ENCODE results near the gene RFX2.

RFX2 gene

GRCh38 chr19:6101991-6102390 is 8.3 kb downstream of the RFX2 start:
- no peak overlapping the region for H3K4me3 ChIP-seq (ENCODE audit: low read length)
- no peak overlapping the region; the same call in 1 of the 2 replicates for H3K9ac ChIP-seq (ENCODE audit: low read depth, low read length)
- H3K27me3 ChIP-seq (ENCODE audit: insufficient read depth, low read length): no peaks in the 10 kb centered on the region
- no peaks in the 10 kb centered on the region for H3K36me3 ChIP-seq (ENCODE audit: insufficient read depth, low read depth, low read length)
- H3K9me3 ChIP-seq (ENCODE audit: insufficient read depth, low read depth, low read length): no peaks in the 10 kb centered on the region
- H3K27ac ChIP-seq (ENCODE audit: low read length): no peak overlapping the region
- no peaks in the 10 kb centered on the region for H3K4me1 ChIP-seq (ENCODE audit: insufficient read depth, low read length)

DNA sequence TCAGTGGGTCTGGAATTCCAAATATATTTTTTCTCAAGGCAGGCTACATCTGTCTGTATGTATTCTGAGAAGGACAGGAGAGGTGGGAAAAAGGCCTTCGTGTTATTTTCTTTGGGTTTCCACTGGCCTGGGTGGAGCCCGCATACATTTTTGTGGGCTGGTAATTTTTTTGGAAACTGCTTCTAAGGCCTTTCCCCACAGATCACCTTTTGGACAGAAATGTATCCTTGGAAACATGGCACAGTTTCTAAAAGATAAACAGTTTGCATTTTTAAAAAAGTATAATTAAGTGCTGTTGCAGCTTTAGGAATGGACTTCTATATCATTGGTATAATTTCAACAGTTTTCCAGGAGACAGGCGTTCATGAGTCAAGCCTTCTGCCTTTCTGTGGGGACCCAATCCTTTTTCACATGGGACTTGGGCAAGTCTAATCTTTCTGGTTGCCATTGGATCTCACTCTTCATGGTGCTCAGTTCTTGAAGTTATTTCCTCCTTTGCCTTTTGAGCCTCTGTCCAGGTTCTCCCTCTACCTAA is 8.9 kb downstream of the RFX2 start:
- no peaks in the 10 kb centered on the region for H3K27me3 ChIP-seq (ENCODE audit: insufficient read depth, low read length)
- no peaks in the 10 kb centered on the region for H3K9me3 ChIP-seq (ENCODE audit: insufficient read depth, low read depth, low read length)
- no peaks in the 10 kb centered on the region for H3K4me1 ChIP-seq (ENCODE audit: insufficient read depth, low read length)
- no peak overlapping the region for H3K9ac ChIP-seq (ENCODE audit: low read depth, low read length)
- no peak overlapping the region for H3K27ac ChIP-seq (ENCODE audit: low read length)
- no peaks in the 10 kb centered on the region for H3K36me3 ChIP-seq (ENCODE audit: insufficient read depth, low read depth, low read length)
- H3K4me3 ChIP-seq (ENCODE audit: low read length): no peak overlapping the region

DNA sequence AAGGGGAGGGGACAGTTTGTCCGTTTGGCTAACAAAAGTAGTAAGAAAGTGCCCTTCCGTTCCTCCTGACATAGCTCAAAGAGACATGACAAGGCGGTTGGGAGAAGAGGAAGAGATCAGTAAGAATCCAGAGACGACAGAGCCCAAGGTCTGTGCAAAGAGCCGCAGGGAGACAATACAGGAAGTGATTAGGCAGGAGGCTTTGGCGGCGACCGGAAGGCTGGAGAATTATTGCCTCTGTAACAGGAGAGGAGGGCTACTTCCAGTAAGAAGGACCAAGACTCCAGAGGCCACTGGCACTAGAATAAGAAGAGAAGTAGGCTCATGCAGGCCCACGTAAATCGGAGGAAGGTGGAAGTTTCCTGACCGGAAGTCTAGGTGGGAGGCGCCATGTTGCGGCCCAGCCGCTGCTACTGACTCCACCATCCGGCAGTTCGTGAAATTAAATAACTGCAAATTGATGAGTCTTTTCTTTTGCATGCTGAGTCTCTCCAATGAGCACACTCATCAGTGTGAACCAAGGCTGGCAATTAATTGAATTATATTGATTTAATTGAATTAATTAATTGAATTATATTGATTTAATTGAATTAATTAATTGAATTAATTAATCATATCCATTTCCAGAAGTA is 9.9 kb downstream of the RFX2 start:
- H3K4me1 ChIP-seq (ENCODE audit: insufficient read depth, low read length): no peaks in the 10 kb centered on the region
- no peaks in the 10 kb centered on the region for H3K9me3 ChIP-seq (ENCODE audit: insufficient read depth, low read depth, low read length)
- H3K36me3 ChIP-seq (ENCODE audit: insufficient read depth, low read depth, low read length): no peaks in the 10 kb centered on the region
- H3K27ac ChIP-seq (ENCODE audit: low read length): no peak overlapping the region
- no peaks in the 10 kb centered on the region for H3K27me3 ChIP-seq (ENCODE audit: insufficient read depth, low read length)
- H3K9ac ChIP-seq (ENCODE audit: low read depth, low read length): no peak overlapping the region
- H3K4me3 ChIP-seq (ENCODE audit: low read length): no peak overlapping the region

DNA sequence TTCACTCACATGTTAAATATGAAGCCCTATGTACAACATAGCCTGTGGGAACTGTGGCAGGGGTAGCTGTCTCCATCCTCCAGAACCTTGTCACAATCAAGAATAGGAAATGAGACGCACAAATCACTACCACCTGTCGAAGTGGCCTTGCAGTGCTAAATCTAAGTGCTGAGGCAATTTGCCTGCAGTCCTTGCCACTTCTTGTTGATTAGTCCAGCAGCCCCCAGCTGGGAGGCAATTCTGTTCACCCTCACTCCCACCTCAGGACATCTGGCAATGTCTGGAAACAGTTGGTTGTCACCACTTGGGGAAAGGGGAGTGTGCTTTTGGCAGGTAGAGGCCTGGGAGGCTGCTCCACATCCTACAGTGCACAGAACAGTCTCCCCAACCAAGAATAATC is 10.7 kb downstream of the RFX2 start:
- H3K27ac ChIP-seq (ENCODE audit: low read length): no peak overlapping the region
- no peaks in the 10 kb centered on the region for H3K36me3 ChIP-seq (ENCODE audit: insufficient read depth, low read depth, low read length)
- H3K4me1 ChIP-seq (ENCODE audit: insufficient read depth, low read length): no peaks in the 10 kb centered on the region
- no peaks in the 10 kb centered on the region for H3K9me3 ChIP-seq (ENCODE audit: insufficient read depth, low read depth, low read length)
- no peaks in the 10 kb centered on the region for H3K27me3 ChIP-seq (ENCODE audit: insufficient read depth, low read length)
- no peak overlapping the region for H3K9ac ChIP-seq (ENCODE audit: low read depth, low read length)
- no peak overlapping the region for H3K4me3 ChIP-seq (ENCODE audit: low read length)

DNA sequence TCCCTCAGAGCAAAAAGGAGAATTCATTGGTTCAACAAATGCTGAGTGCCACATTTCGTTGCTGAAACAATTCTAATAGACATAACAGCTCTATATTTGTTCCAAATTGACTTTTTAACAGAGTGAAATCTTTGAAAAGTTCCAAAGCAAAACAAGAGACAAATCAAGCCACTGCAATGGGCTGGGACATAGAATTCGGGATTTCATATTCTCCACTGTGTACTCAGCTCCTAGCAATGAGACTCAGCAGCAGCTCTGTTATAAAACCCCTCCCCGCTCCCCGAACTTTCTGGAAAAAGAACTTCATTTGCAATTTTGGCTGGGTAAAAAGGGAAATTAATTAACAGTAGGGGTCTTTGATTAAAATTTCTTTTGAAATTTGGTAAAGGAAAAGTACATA is 11.3 kb downstream of the RFX2 start:
- H3K9me3 ChIP-seq (ENCODE audit: insufficient read depth, low read depth, low read length): no peaks in the 10 kb centered on the region
- no peaks in the 10 kb centered on the region for H3K36me3 ChIP-seq (ENCODE audit: insufficient read depth, low read depth, low read length)
- H3K27me3 ChIP-seq (ENCODE audit: insufficient read depth, low read length): peaks cover 1% of the 10 kb centered on the region; the same call in 1 of the 2 replicates
- no peak overlapping the region for H3K4me3 ChIP-seq (ENCODE audit: low read length)
- H3K4me1 ChIP-seq (ENCODE audit: insufficient read depth, low read length): no peaks in the 10 kb centered on the region
- H3K9ac ChIP-seq (ENCODE audit: low read depth, low read length): no peak overlapping the region
- no peak overlapping the region for H3K27ac ChIP-seq (ENCODE audit: low read length)

DNA sequence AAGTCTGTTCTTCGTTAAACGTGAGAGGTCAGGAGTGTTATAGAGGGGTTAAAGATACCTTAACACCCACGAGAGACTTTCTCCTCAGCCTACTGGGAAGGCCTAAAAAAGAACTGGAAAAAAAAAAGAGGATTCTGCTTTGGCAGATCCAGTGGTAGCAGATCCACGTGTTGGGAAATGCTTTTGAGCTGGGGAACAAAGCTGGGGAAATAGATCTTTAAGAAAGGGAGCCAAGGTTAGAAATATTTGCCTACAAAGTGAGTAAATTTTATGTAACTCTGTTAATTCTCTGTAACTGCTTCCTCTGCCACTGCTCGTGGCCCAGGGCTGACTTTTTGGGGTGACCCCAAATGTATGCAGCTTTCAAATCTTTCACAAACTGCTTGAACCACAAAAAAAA is 11.7 kb downstream of the RFX2 start:
- no peaks in the 10 kb centered on the region for H3K4me1 ChIP-seq (ENCODE audit: insufficient read depth, low read length)
- H3K36me3 ChIP-seq (ENCODE audit: insufficient read depth, low read depth, low read length): no peaks in the 10 kb centered on the region
- no peak overlapping the region for H3K9ac ChIP-seq (ENCODE audit: low read depth, low read length)
- no peaks in the 10 kb centered on the region for H3K9me3 ChIP-seq (ENCODE audit: insufficient read depth, low read depth, low read length)
- no peak overlapping the region for H3K4me3 ChIP-seq (ENCODE audit: low read length)
- no peak overlapping the region for H3K27ac ChIP-seq (ENCODE audit: low read length)
- H3K27me3 ChIP-seq (ENCODE audit: insufficient read depth, low read length): peaks cover 6% of the 10 kb centered on the region; the same call in 1 of the 2 replicates

- Histone ChIP-seq H3K9ac (ENCODE audit: low read depth, low read length) (no peak overlapping the region), H3K4me3 (ENCODE audit: low read length) (no peak overlapping the region), H3K27me3 (ENCODE audit: insufficient read depth, low read length) (peaks cover 13% of the 10 kb centered on the region), H3K27ac (ENCODE audit: low read length) (no peak overlapping the region), H3K9me3 (ENCODE audit: insufficient read depth, low read depth, low read length) (no peaks in the 10 kb centered on the region), H3K36me3 (ENCODE audit: insufficient read depth, low read depth, low read length) (no peaks in the 10 kb centered on the region), H3K4me1 (ENCODE audit: insufficient read depth, low read length) (no peaks in the 10 kb centered on the region)
Observed at GRCh38 chr19:6097911-6098310, 12.4 kb downstream of the RFX2 start.

GRCh38 chr19:6095760-6096159 is 14.5 kb downstream of the RFX2 start:
- no peaks in the 10 kb centered on the region for H3K9me3 ChIP-seq (ENCODE audit: insufficient read depth, low read depth, low read length)
- peaks cover 6% of the 10 kb centered on the region; the same call in 1 of the 2 replicates for H3K4me1 ChIP-seq (ENCODE audit: insufficient read depth, low read length)
- no peak overlapping the region for H3K27ac ChIP-seq (ENCODE audit: low read length)
- H3K4me3 ChIP-seq (ENCODE audit: low read length): no peak overlapping the region
- no peak overlapping the region for H3K9ac ChIP-seq (ENCODE audit: low read depth, low read length)
- peaks cover 34% of the 10 kb centered on the region for H3K27me3 ChIP-seq (ENCODE audit: insufficient read depth, low read length)
- no peaks in the 10 kb centered on the region for H3K36me3 ChIP-seq (ENCODE audit: insufficient read depth, low read depth, low read length)

GRCh38 chr19:6092329-6093286 is 17.7 kb downstream of the RFX2 start:
- Histone ChIP-seq H3K27ac (ENCODE audit: low read length) (no peak overlapping the region), H3K9ac (ENCODE audit: low read depth, low read length) (peak overlapping the region; percentile 23; the same call in 1 of the 2 replicates), H3K4me1 (ENCODE audit: insufficient read depth, low read length) (peaks cover 6% of the 10 kb centered on the region; the same call in 1 of the 2 replicates), H3K36me3 (ENCODE audit: insufficient read depth, low read depth, low read length) (no peaks in the 10 kb centered on the region), H3K9me3 (ENCODE audit: insufficient read depth, low read depth, low read length) (no peaks in the 10 kb centered on the region), H3K27me3 (ENCODE audit: insufficient read depth, low read length) (peaks cover 36% of the 10 kb centered on the region), H3K4me3 (ENCODE audit: low read length) (peak overlapping the region; percentile 60)

GRCh38 chr19:6091771-6092291 is 18.5 kb downstream of the RFX2 start:
- peak overlapping the region; percentile 23; the same call in 1 of the 2 replicates for H3K9ac ChIP-seq (ENCODE audit: low read depth, low read length)
- H3K4me1 ChIP-seq (ENCODE audit: insufficient read depth, low read length): peaks cover 6% of the 10 kb centered on the region
- H3K27me3 ChIP-seq (ENCODE audit: insufficient read depth, low read length): peaks cover 36% of the 10 kb centered on the region
- no peaks in the 10 kb centered on the region for H3K9me3 ChIP-seq (ENCODE audit: insufficient read depth, low read depth, low read length)
- H3K27ac ChIP-seq (ENCODE audit: low read length): no peak overlapping the region
- H3K36me3 ChIP-seq (ENCODE audit: insufficient read depth, low read depth, low read length): no peaks in the 10 kb centered on the region
- H3K4me3 ChIP-seq (ENCODE audit: low read length): peak overlapping the region; percentile 60

- no peaks in the 10 kb centered on the region for H3K9me3 ChIP-seq (ENCODE audit: insufficient read depth, low read depth, low read length)
- peaks cover 36% of the 10 kb centered on the region for H3K27me3 ChIP-seq (ENCODE audit: insufficient read depth, low read length)
- no peak overlapping the region for H3K9ac ChIP-seq (ENCODE audit: low read depth, low read length)
- H3K4me1 ChIP-seq (ENCODE audit: insufficient read depth, low read length): peaks cover 6% of the 10 kb centered on the region
- H3K36me3 ChIP-seq (ENCODE audit: insufficient read depth, low read depth, low read length): no peaks in the 10 kb centered on the region
- no peak overlapping the region for H3K4me3 ChIP-seq (ENCODE audit: low read length)
- H3K27ac ChIP-seq (ENCODE audit: low read length): no peak overlapping the region
Observed at GRCh38 chr19:6090634-6091033, 19.7 kb downstream of the RFX2 start.

Measured in iPS-20b (cell line).